SK-N-SH (cell line): ENCODE measurements around the gene SWAP70.

Experiments
- ELF1 ChIP-seq: IDR thresholded peaks from 2 replicates; pipeline ENCODE4 v1.4.0; 2012
- EP300 ChIP-seq, 2 experiments: IDR thresholded peaks; 2 replicates each; pipeline versions ENCODE4 v1.4.0 to v1.6.1; 2012; ENCODE audit warnings: borderline replicate concordance in 1 of 2, low read depth in 1 of 2, low read length in 1 of 2
- EZH2phosphoT487 ChIP-seq: fragments of 200-600 bp; sonication (generic); IDR thresholded peaks from 2 replicates; pipeline ENCODE4 v1.6.1; 2017; ENCODE audit warnings: low read depth, mixed run types, mild to moderate bottlenecking, antibody characterized with exemption, moderate library complexity, borderline replicate concordance
- FOXM1 ChIP-seq: IDR thresholded peaks from 2 replicates; pipeline ENCODE4 v1.4.0; 2012; ENCODE audit warnings: low read depth, mild to moderate bottlenecking
- GATA2 ChIP-seq: sonication (generic); formaldehyde crosslinking; IDR thresholded peaks from 2 replicates; pipeline ENCODE4 v1.5.0; 2020; ENCODE audit warnings: mild to moderate bottlenecking, missing genetic modification reagents
- POLR2AphosphoS5 ChIP-seq: IDR thresholded peaks from 2 replicates; pipeline ENCODE4 v1.6.1; 2012; ENCODE audit warnings: low read depth, low read length
- RAD21 ChIP-seq: IDR thresholded peaks from 2 replicates; pipeline ENCODE4 v1.6.1; 2012; ENCODE audit warnings: mild to moderate bottlenecking, low read length
- RCOR1 ChIP-seq: fragments of 150-350 bp; IDR thresholded peaks from 2 replicates; pipeline ENCODE4 v1.6.1; 2017; ENCODE audit warnings: antibody characterized with exemption, low read length
- SIN3A ChIP-seq: IDR thresholded peaks from 2 replicates; pipeline ENCODE4 v1.6.1; 2012; ENCODE audit warnings: low read depth, mild to moderate bottlenecking, low read length, moderate library complexity, borderline replicate concordance
- USF1 ChIP-seq: IDR thresholded peaks from 2 replicates; pipeline ENCODE4 v1.4.0; 2012; ENCODE audit warnings: low read depth, borderline replicate concordance
- YY1 ChIP-seq: IDR thresholded peaks from 2 replicates; pipeline ENCODE4 v1.4.0; 2012; ENCODE audit warnings: low read depth, mild to moderate bottlenecking
- TF ChIP-seq, protein P1 (sequence below): fragments of 200-600 bp; sonication (generic); IDR thresholded peaks from 2 replicates; pipeline ENCODE4 v1.6.1; 2017; ENCODE audit warnings: antibody characterized with exemption, mild to moderate bottlenecking, moderate library complexity
- TF ChIP-seq, protein P2 (sequence below): IDR thresholded peaks from 2 replicates; pipeline ENCODE4; 2012

DNA sequence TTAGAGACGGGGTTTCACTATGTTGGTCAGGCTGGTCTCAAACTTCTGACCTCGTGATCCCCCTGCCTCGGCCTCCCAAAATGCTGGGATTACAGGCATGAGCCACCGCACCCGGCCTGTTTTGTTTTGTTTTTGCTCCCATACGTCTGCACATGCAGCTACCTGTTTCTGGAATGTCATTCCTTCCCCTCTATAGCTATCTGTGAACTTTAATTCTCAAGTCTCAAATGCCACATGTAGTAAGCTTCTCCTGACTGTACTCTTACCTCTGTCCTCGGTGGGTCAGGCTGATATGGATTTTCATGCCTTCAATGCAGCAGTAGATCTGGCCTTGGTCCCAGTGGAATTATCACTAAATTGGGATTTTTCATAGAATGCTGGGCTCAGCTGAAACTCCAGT, 12.4 kb upstream of the SWAP70 start:
- TF ChIP-seq SIN3A (no peak), POLR2AphosphoS5 (no peak), YY1 (no peak), RAD21 (no peak), ELF1 (no peak), RCOR1 (no peak), FOXM1 (no peak), EZH2phosphoT487 (no peak), EP300 (IDR thresholded peaks at IDR 0.05; ENCODE audit: borderline replicate concordance in 1 of 2, low read depth in 1 of 2, low read length in 1 of 2) (no peak), USF1 (no peak), GATA2 (no peak)
- TF ChIP-seq, protein P1, sequence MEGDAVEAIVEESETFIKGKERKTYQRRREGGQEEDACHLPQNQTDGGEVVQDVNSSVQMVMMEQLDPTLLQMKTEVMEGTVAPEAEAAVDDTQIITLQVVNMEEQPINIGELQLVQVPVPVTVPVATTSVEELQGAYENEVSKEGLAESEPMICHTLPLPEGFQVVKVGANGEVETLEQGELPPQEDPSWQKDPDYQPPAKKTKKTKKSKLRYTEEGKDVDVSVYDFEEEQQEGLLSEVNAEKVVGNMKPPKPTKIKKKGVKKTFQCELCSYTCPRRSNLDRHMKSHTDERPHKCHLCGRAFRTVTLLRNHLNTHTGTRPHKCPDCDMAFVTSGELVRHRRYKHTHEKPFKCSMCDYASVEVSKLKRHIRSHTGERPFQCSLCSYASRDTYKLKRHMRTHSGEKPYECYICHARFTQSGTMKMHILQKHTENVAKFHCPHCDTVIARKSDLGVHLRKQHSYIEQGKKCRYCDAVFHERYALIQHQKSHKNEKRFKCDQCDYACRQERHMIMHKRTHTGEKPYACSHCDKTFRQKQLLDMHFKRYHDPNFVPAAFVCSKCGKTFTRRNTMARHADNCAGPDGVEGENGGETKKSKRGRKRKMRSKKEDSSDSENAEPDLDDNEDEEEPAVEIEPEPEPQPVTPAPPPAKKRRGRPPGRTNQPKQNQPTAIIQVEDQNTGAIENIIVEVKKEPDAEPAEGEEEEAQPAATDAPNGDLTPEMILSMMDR: no peak
- TF ChIP-seq, protein P2, sequence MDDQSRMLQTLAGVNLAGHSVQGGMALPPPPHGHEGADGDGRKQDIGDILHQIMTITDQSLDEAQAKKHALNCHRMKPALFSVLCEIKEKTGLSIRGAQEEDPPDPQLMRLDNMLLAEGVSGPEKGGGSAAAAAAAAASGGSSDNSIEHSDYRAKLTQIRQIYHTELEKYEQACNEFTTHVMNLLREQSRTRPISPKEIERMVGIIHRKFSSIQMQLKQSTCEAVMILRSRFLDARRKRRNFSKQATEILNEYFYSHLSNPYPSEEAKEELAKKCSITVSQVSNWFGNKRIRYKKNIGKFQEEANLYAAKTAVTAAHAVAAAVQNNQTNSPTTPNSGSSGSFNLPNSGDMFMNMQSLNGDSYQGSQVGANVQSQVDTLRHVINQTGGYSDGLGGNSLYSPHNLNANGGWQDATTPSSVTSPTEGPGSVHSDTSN: no peak
